HepG2 (cell line): ENCODE measurements around the gene PDGFA. TPM values are rescaled to one million over a fixed set of nuclear protein-coding genes. Genes with fewer than 3 reads are reported as not detected.

ENCODE experiments used
- ATAC-seq: fragments of 200-7000 bp; cut with Tn5 transposase; 3 replicates; pipeline ENCODE4 v1.9.1; 2020; ENCODE audit warnings: mild to moderate bottlenecking, moderate library complexity
- BruUV-seq: library from RNA; stranded (reverse); fragments of 400-500 nt; replicated peaks from 2 replicates; lab custom pipeline; 2021; lab: Mats Ljungman, UMichigan
- CTCF ChIA-PET: fragments of 300-600 bp; formaldehyde crosslinking; extraction: SDS; loops from one replicate; lab custom pipeline; 2021; ENCODE audit warnings: low total read pairs, inconsistent platforms, low intra/inter-chr PET ratio; lab: Yijun Ruan, JAX
- POLR2A ChIA-PET: fragments of 350-600 bp; sonication (Branson Sonifier 250); formaldehyde crosslinking; loops from one replicate; lab custom pipeline; 2020; ENCODE audit warnings: antibody characterized with exemption, inconsistent platforms; lab: Yijun Ruan, JAX
- DNase-seq: peaks from one replicate; pipeline ENCODE4 v3.0.0-alpha.2; 2015; ENCODE audit warnings: low spot score
- FAIRE-seq: peaks from 3 replicates; lab custom pipeline; 2011; peaks lifted over from hg19 to GRCh38; lab: Jason Lieb, UNC
- H2AFZ ChIP-seq: one replicate; pipeline ENCODE4 v1.6.1; 2011; ENCODE audit warnings: low read length, inconsistent platforms
- H3K27ac ChIP-seq: fragments of 300-600 bp; 3 replicates; pipeline ENCODE4 v1.8.0; 2011; ENCODE audit warnings: mixed run types, mild to moderate bottlenecking, mixed read lengths, low read length, inconsistent platforms; ENCODE audit not compliant: insufficient read depth; ENCODE audit errors: extremely low read length
- H3K27me3 ChIP-seq, 2 experiments: fragments of 200-600 bp in 1 of 2; 2 replicates in 1 of 2; 3 replicates in 1 of 2; pipeline versions ENCODE4 v1.6.0 to v1.8.0; 2011; ENCODE audit warnings: low read length in 2 of 2, mild to moderate bottlenecking in 2 of 2, moderate library complexity in 2 of 2, inconsistent platforms in 1 of 2; ENCODE audit not compliant: insufficient read depth in 2 of 2, control insufficient read depth in 1 of 2
- H3K36me3 ChIP-seq, 2 experiments: fragments of 200-600 bp in 1 of 2; replicated peaks in 1 of 2; 2 replicates in 1 of 2; 3 replicates in 1 of 2; pipeline versions ENCODE4 v1.5.1 to v1.8.0; 2011; ENCODE audit warnings: low read length in 2 of 2, inconsistent platforms in 1 of 2; ENCODE audit not compliant: insufficient read depth in 2 of 2, control insufficient read depth in 1 of 2
- H3K4me1 ChIP-seq: 2 replicates; pipeline ENCODE4 v1.5.1; 2012; ENCODE audit warnings: low read length, inconsistent platforms; ENCODE audit not compliant: insufficient read depth
- H3K4me2 ChIP-seq: 2 replicates; pipeline ENCODE4 v1.6.0; 2011; ENCODE audit warnings: low read depth, low read length, inconsistent platforms
- H3K4me3 ChIP-seq, 3 experiments: fragments of 200-600 bp in 1 of 3; sonication (generic), shearing (Covaris generic) in 1 of 3; replicated peaks in 1 of 3; 2 replicates each; pipeline ENCODE4 v1.5.1; 2011 to 2016; ENCODE audit warnings: low read length in 3 of 3, inconsistent platforms in 2 of 3, low read depth in 2 of 3, mild to moderate bottlenecking in 2 of 3, control low read depth in 1 of 3, mixed read lengths in 1 of 3; ENCODE audit not compliant: insufficient read depth in 1 of 3
- H3K79me2 ChIP-seq: one replicate; pipeline ENCODE4 v1.6.1; 2011; ENCODE audit warnings: low read length, inconsistent platforms; ENCODE audit not compliant: insufficient read depth
- H3K9ac ChIP-seq: 2 replicates; pipeline ENCODE4 v1.6.0; 2011; ENCODE audit warnings: mild to moderate bottlenecking, low read depth, low read length, inconsistent platforms; ENCODE audit not compliant: insufficient read depth
- H3K9me3 ChIP-seq: 2 replicates; pipeline ENCODE4 v1.5.1; 2012; ENCODE audit warnings: mild to moderate bottlenecking, low read length
- H4K20me1 ChIP-seq: 2 replicates; pipeline ENCODE4 v1.6.0; 2011; ENCODE audit warnings: inconsistent platforms, mild to moderate bottlenecking, low read length, moderate library complexity; ENCODE audit not compliant: insufficient read depth
- ESRRA ChIP-seq: sonication (generic); formaldehyde crosslinking; IDR thresholded peaks from 2 replicates; pipeline ENCODE4 v1.5.1; 2020; ENCODE audit warnings: mild to moderate bottlenecking, low read depth, missing genetic modification reagents
- HES4 ChIP-seq: sonication (generic); formaldehyde crosslinking; IDR thresholded peaks from 2 replicates; pipeline ENCODE4 v1.9.0; 2021; ENCODE audit warnings: mild to moderate bottlenecking, missing genetic modification reagents, borderline replicate concordance
- NR2F6 ChIP-seq, 2 experiments: IDR thresholded peaks; 2 replicates each; pipeline ENCODE4 v1.6.1; 2016; ENCODE audit warnings: antibody characterized with exemption in 1 of 2, mild to moderate bottlenecking in 1 of 2
- PATZ1 ChIP-seq: sonication (generic); formaldehyde crosslinking; IDR thresholded peaks from 2 replicates; pipeline ENCODE4 v1.4.0; 2020; ENCODE audit warnings: missing genetic modification reagents
- PCBP2 ChIP-seq: fragments of 200-400 bp; formaldehyde crosslinking; optimal IDR thresholded peaks from 2 replicates; pipeline ENCODE3; 2018; ENCODE audit warnings: low read length, low read depth; ENCODE audit not compliant: poor library complexity, severe bottlenecking
- REPIN1 ChIP-seq: sonication (generic); formaldehyde crosslinking; IDR thresholded peaks from 2 replicates; pipeline ENCODE4 v1.8.0; 2022; ENCODE audit warnings: missing genetic modification reagents, low read depth, mild to moderate bottlenecking, borderline replicate concordance
- ZBTB39 ChIP-seq: sonication (generic); formaldehyde crosslinking; IDR thresholded peaks from 2 replicates; pipeline ENCODE4 v1.5.0; 2020; ENCODE audit warnings: missing genetic modification reagents
- ZNF546 ChIP-seq: sonication (generic); formaldehyde crosslinking; conservative IDR thresholded peaks from 2 replicates; pipeline ENCODE4 v1.8.1; 2023; ENCODE audit warnings: mild to moderate bottlenecking, missing genetic modification reagents
- ZNF770 ChIP-seq: sonication (generic); formaldehyde crosslinking; IDR thresholded peaks from 2 replicates; pipeline ENCODE4 v1.5.0; 2020; ENCODE audit warnings: mild to moderate bottlenecking, missing genetic modification reagents
- ZZZ3 ChIP-seq: sonication (generic); formaldehyde crosslinking; IDR thresholded peaks from 2 replicates; pipeline ENCODE4 v1.4.0; 2020; ENCODE audit warnings: missing genetic modification reagents, mild to moderate bottlenecking, borderline replicate concordance
- WGBS: methylation state at CpG from one replicate; pipeline ENCODE4 v1.1.6; 2017; ENCODE audit warnings: low lambda C conversion rate; 5-methylcytosine and 5-hydroxymethylcytosine counted together
- in situ Hi-C: cut with HindIII; loops from 2 replicates; pipeline ENCODE4 v1.10.0; 2017; ENCODE audit warnings: low pct_unique_long_range_greater_than_20kb; ENCODE audit not compliant: extremely low pct_ligation_motif_present
- intact Hi-C: fragments of 100-400 bp; cut with micrococcal nuclease; formaldehyde crosslinking; loops from one replicate; pipeline ENCODE4 v1.10.0; 2022; ENCODE audit not compliant: unreplicated experiment
- polyA plus RNA-seq, 8 experiments: library from polyadenylated mRNA; depleted of rRNA in 3 of 8; stranded (reverse) in 7 of 8; unstranded in 1 of 8; fragments of >200 nt; fragmentation: Illumina TruSeq in 4 of 8; extraction: Trizol in 4 of 8; gene quantifications; 2 replicates each; pipeline versions ENCODE4 v1.2.1 to v1.2.3, GENCODE V29; 2011 to 2016; ENCODE audit warnings: low read depth in 4 of 8, missing spikeins in 1 of 8, mixed read lengths in 1 of 8; ENCODE audit not compliant: insufficient read depth in 1 of 8
- total RNA-seq, 5 experiments: library from RNA; depleted of rRNA; stranded (reverse); fragments of >200 nt; fragmentation: Illumina TruSeq; extraction: Trizol; gene quantifications; 2 replicates each; pipeline ENCODE4 v1.2.3, GENCODE V29; 2016; ENCODE audit warnings: low read depth in 1 of 5

The PDGFA gene
- total and polyA plus RNA-seq, 2 of the 13 experiments (the other 11 are each of a cell fraction or from before 2014, with no cell fraction given): 1.5 to 3.4 TPM

- TF ChIP-seq ZBTB39 (CRISPR knock-in tag): no peak
- no peak for TF ChIP-seq HES4 (CRISPR knock-in tag)
Observed at GRCh38 chr7:490461-491291, 29.0 kb downstream of the PDGFA start (continued).

- Histone ChIP-seq H3K27ac (no peak overlapping the region), H4K20me1 (no peaks in the 10 kb centered on the region), H3K36me3 (no peaks in the 10 kb centered on the region), H3K9ac (no peak overlapping the region), H3K79me2 (no peaks in the 10 kb centered on the region), H2AFZ (no peak overlapping the region), H3K4me3 (no peak overlapping the region), H3K4me2 (no peak overlapping the region)
- intact Hi-C loops: loop anchor here (10.0 kb wide), 1 partner anchor 55 kb away; no protein-coding TSS in a partner anchor
- FAIRE-seq: peak; percentile 12
- CTCF ChIA-PET: no interaction called here
- WGBS: 11% methylated on average over 4 of the region's 4 CpGs
- TF ChIP-seq REPIN1 (CRISPR knock-in tag) (no peak), ESRRA (0 out of 2 replicates have a peak, but pooled peaks have one; percentile 29), NR2F6 (IDR thresholded peaks at IDR 0.05) (no peak), NR2F6 (CRISPR knock-in tag; IDR thresholded peaks at IDR 0.05) (peak; percentile 62; the same call in 1 of the 2 replicates), ZNF546 (CRISPR knock-in tag) (no peak), ZNF770 (CRISPR knock-in tag) (peak; percentile 81), PCBP2 (no peak), PATZ1 (CRISPR knock-in tag) (peak; percentile 72), ZZZ3 (CRISPR knock-in tag) (no peak)
- TF ChIP-seq, all 625 proteins: peak for 4
- BruUV-seq: no TSS peak
- Histone ChIP-seq H3K9me3 (no peaks in the 10 kb centered on the region), H3K27me3 (peaks cover 2 to 5% of the 10 kb centered on the region in 2 experiments; a peak in 2 of 5 replicates), H3K4me1 (peaks cover 64% of the 10 kb centered on the region)
- DNase-seq: no peak
- POLR2A ChIA-PET: interaction anchor here (0.9 kb wide), 1 partner anchor 14 kb away, joined by 3 read pairs; no protein-coding TSS in a partner anchor
- no peak for ATAC-seq
- in situ Hi-C loops: no loop called here
Observed at GRCh38 chr7:489876-490275, 29.8 kb downstream of the PDGFA start.
